ENCODE measurements around the gene IKZF1.

The IKZF1 gene

DNA sequence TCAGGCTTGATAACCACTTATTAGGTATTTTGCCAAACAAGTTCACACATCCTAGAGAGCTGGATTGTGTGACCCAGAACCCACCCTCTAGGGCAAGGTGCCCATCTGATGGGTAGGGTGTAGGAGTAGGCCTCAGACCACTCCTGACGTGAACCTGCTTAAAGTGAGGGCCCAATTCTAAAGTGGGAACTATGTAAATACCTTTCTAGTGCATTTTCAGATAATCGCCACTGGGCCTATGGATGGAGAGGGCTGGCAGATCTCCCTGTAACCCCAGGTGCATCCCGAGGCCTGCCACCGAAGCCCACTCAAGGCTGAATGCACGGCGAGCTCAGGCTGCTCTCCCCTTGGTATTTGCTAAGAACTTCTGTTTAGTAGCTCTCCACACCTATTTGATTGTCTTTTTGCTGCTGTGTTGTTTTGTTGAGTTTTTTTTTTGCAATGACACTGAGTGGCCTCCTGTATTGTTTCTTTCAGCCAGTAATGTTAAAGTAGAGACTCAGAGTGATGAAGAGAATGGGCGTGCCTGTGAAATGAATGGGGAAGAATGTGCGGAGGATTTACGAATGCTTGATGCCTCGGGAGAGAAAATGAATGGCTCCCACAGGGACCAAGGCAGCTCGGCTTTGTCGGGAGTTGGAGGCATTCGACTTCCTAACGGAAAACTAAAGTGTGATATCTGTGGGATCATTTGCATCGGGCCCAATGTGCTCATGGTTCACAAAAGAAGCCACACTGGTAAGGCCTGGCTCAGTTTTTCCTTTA, 71.7 kb downstream of the IKZF1 start:
- no peak for DNase-seq (ENCODE audit: low read depth)

DNA sequence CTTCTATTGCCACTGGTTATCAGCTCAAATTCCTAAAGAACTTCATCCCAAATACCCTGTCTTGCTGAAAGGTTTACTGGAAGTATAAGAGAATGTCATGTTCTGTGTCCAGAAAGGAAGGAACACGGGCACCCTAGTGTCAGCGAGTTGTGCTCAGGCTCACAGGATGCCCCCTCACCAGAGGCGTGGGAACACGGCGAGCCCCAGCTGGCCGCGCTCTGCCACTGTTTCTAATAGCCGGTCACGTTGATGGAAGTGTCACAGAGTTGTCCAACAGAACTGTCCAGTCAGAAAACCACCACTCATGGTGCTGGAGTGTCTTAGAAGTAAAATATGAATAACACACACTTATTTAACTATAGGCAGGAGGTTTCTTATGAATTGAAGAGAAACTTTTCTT, 72.8 kb downstream of the IKZF1 start:
- no peak for DNase-seq (ENCODE audit: low read depth)

DNA sequence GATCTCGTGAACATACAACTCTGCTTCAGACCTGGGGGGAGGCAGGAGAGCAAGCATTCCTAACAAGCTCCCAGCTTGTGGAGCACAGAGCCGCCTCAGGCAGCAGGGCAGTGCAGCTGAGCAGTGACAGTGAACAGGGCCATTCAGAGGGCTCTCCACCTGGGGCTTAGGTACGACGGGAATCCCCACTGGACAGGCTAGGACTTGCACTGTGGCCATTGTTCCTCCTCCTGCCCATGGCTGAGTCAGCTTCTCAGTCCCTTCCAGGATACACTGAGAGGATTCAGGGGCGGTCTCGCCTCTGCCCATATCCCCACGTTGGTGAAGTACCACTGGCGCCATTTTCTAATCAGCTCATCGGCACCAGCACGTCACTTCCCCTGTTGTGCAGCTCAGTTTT, 74.6 kb downstream of the IKZF1 start:
- DNase-seq (ENCODE audit: low read depth), result no peak

DNA sequence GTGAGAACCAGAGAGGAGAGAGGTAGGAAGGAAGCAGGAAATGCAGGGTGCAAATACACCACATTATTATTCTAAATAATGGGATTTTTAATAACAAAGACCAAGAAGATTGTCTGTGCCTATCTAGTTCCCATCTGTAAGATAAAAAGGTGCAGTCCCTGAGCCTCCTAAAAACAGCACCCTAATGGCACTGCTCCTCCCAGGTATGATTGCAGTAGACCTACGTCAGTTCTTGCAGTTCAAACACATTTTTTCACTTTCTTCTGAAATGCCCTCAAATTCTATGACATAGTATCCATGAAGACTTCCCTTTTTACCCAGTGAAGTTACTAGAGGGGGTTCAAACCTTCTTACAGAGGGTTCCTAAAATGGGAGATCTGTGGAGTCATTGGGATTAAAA, 75.0 kb downstream of the IKZF1 start:
- no peak for DNase-seq (ENCODE audit: low read depth)

DNA sequence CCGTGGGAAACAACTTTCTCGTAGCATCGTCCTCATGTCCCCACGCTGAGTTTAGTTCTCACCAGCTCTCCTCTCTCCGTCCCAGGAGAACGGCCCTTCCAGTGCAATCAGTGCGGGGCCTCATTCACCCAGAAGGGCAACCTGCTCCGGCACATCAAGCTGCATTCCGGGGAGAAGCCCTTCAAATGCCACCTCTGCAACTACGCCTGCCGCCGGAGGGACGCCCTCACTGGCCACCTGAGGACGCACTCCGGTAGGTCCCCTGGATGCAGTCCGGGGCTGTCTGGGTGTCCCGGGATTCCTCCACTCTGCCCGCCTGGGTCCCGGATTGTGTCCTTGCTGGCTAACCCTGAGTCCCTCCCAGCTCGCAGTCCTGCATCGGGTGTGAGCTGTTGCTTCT, 77.9 kb downstream of the IKZF1 start:
- no peak for DNase-seq (ENCODE audit: low read depth)

DNA sequence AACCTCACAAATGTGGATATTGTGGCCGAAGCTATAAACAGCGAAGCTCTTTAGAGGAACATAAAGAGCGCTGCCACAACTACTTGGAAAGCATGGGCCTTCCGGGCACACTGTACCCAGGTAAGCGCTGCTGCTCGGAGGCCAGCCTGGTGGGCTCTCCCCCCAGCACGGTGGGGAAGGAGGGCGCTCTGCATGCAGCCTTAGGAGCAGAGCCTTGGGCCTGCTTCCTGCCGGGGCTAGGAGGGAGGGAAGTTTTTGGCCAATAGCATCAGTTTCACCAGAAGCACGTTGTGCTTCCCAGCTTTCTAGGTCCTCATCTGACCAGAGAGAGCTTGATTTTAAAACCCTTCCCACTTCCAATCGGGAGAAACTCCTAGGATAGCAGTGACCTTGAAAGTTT, 82.8 kb downstream of the IKZF1 start:
- DNase-seq (ENCODE audit: low read depth), result no peak

DNA sequence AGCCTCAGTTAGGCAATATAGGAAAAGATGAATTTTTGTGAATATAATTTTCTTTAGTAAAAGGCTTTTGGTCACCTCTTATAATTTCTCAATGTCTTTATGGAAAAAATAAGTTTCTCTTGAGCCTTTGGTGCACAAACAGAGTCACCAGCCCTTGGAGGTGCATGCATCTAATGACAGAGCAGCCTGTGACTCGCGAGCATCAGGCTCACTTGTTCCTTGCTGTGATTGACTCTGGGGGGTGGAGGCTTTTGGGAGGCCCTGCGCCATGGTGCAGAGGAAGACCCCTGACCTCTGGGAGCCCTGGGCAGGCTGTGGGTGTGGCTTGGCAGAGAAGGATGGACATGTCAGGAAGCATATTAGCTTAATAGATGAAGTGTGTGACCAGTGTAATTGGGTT, 85.4 kb downstream of the IKZF1 start:
- DNase-seq (ENCODE audit: low read depth), result no peak

DNA sequence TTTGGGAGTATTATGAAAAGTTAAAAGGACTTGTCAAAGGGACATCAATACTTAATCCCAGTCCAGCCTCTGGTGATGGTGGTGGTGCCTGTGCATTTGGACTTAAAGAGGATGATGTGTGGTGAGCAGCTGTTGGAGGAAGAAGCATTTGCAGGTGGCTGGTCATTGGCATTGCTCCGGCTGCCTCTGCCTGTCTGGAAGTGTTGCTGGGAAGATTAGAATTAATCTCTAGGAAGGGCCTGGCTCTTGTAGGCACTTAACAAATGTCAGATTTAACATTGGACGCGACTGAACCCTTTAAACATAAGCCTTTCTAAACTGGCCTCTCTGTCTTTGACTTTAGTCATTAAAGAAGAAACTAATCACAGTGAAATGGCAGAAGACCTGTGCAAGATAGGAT, 86.9 kb downstream of the IKZF1 start:
- no peak for DNase-seq (ENCODE audit: low read depth)

DNA sequence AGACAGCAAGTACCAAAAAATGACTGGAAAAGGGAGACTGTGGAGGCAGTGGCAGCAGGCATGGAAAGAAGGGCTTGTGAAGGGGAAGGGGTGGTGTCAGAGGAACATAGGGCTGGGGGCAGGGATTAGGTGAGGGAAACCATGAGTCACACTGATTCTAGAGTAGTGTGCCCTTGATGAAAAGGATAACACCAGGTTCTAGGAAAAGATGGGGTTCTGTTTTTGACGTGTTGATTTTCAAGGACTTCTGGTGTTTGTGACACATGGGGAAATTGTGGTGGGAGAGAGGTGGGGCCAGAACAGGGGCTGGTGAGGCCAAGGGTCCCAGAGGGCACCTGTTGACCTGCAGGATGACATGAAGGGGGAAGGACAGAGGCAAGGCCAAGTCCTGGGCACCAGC, 88.6 kb downstream of the IKZF1 start:
- no peak for DNase-seq (ENCODE audit: low read depth)

DNA sequence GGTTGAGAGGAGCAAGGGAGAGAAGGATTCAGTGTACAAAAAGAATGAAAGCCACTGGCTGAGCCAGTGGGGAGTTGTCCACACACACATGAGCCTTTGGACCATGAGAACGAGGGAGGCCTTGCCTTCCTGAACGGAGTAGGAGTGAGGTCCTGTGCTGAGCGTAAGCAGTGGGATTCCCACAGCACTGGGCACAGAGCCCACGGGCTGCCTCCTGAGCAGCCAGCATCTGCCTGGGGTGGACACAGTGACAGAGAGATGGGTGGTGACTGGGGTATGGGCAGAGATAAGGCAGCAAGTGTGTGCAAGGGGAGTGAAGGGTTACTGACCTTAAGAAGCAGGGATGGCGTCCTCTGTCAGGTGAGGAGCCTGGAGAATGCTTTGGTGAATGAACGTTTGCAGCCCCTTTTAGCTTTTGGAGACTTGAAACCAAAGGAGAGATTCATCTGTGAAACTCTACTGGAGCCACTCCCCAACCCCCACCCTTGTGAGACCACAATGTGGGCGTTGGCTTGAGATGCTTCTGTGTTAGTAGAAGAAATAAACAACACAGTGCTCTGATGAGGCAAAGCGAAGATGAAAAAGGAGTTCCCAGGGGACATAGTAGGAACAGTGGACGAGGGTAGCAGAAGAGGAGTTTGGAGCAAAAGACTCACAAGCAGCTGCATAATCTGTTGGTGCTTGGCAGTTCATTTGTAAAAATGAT, 89.2 kb downstream of the IKZF1 start:
- no peak for DNase-seq (ENCODE audit: low read depth)

DNA sequence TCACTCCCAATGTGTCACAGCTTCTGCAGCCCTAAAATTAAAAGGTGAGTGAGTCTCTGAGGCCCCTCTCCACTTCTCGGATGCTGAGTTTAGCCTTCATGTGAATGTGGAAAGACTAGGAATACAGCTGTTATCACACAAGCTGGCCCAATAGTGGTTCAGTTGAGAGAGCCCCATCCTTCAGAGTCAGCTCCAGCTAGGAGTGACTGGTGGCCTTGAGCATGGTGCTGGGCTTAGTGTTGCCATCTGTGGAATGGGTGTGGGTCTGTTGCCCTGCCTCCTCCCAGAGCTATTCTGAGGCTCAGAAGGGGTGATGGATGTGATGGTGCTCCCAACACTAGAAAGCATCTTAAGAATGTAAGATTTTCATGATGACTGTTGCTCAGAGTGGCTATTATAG, 89.8 kb downstream of the IKZF1 start:
- DNase-seq (ENCODE audit: low read depth), result no peak

DNA sequence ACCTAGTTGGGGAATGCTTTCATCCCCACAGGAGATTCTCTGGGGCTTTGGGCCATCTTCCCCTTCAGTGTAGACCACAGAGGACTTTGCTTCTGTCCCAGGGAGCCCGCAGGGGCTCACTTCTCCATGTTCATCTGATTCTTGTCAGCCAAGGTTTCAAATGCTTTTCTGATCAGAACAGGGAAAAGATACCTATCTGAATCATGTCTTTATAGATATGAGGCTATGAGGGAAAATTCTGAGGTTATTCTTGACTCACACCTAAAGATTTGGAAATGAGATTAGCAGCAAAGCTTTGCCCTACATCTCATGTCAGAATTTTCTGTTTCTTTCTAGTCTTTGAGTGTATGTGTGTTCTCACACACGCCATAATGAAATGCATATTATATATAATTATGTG, 92.3 kb downstream of the IKZF1 start:
- DNase-seq (ENCODE audit: low read depth), result no peak

DNA sequence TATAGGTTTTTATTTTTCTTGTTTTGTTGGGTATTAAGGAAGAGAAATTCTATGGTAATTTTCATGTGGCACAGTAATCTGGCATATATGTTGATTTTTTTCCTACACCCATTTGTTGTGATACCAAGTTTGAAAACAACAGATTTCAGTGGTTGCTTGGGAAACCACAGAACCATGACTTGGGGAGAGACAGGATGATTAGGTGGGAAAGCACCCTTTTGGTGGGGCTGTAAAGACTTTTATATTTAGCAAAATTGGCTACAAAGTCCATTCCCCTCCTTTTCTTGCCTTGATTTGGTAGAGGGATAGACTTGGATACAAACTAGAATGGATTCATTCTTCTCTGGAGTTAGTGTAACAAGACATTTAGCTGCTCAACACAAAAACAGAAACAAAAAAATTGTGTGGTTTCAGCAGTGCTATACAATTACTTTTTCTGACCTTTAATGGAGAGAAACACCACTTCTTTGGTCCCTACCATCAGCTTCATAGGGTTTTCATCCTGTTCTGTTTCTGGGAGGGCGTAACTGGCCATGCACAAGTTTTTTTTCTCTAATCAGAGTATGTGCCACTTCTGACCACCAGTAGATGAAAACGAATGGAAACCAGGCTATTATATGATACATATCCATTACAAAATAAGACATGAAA, 92.9 kb downstream of the IKZF1 start:
- no peak for DNase-seq (ENCODE audit: low read depth)

DNA sequence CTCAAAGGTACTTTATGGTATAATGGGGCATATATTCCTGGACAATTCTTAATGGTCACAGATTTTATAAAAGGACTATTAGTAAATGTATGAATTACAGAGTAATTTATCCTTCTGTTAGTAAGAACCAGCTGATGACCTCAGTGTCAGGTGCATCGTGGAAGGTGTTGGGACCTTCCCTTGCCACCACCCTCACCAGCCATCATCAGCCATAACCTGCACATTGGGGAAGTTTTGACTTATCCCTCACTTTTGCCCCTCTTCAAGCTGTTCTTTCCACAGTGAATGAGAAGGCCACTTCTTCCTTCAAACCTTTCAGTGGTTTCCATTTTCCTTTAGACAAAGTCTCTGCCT, 93.4 kb downstream of the IKZF1 start:
- no peak for DNase-seq (ENCODE audit: low read depth)

DNA sequence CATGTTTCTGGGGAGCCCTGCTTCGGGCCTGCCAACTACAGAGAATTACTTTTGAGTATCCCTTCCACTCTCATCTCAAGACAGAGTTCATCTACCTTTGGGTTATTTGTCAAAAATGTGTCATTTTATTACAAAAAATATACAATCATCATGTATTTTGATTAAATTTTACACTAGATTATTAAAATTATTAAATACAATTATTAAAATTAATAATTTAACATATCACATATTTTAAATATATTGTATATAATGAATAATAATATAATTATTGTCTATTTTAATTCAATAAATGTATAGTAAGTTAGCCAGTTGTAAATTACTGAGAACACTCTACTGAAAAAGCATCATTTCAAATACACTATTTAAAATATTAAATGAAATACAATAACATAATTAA, 94.7 kb downstream of the IKZF1 start:
- no peak for DNase-seq (ENCODE audit: low read depth)

DNA sequence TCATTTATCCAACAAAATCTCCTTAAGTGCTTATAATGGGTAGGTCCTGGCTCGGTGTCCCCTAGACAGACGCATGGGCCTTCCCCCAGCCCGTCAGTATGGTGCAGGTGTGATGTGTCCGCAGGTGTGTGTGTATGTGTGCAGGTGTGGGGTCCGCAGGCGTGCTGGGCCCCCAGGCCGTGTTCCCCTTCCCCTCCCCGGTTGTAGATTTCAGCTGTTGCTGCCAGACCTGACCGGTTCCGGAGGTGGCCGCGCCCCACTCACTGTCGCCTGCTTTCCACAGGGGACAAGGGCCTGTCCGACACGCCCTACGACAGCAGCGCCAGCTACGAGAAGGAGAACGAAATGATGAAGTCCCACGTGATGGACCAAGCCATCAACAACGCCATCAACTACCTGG, 95.1 kb downstream of the IKZF1 start:
- DNase-seq (ENCODE audit: low read depth), result no peak

DNA sequence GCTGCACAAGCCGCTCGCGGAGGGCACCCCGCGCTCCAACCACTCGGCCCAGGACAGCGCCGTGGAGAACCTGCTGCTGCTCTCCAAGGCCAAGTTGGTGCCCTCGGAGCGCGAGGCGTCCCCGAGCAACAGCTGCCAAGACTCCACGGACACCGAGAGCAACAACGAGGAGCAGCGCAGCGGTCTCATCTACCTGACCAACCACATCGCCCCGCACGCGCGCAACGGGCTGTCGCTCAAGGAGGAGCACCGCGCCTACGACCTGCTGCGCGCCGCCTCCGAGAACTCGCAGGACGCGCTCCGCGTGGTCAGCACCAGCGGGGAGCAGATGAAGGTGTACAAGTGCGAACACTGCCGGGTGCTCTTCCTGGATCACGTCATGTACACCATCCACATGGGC, 95.6 kb downstream of the IKZF1 start:
- no peak for DNase-seq (ENCODE audit: low read depth)

DNA sequence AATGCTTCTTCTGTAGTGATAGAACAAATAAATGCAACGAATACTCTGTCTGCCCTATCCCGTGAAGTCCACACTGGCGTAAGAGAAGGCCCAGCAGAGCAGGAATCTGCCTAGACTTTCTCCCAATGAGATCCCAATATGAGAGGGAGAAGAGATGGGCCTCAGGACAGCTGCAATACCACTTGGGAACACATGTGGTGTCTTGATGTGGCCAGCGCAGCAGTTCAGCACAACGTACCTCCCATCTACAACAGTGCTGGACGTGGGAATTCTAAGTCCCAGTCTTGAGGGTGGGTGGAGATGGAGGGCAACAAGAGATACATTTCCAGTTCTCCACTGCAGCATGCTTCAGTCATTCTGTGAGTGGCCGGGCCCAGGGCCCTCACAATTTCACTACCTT, 99.9 kb downstream of the IKZF1 start:
- DNase-seq (ENCODE audit: low read depth), result no peak

DNA sequence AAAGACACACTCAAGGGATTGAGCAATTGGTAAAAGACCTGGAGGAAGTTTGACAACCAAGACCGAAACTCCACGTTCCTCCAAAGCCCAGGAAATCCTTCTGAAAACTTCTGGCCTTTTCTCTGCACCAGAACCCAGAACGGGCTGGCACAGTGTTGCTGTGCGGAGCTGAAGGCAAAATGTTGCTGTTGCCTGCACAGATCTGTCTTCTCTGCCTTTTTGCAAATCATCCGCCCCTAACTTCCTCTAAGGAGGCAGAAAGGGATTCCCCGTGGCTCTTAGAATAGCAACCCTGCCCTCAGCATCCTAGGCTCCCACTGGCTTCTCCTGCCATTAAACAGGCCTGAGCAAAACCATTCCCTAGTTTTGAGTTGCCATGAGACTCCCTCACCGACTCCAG, 100.7 kb downstream of the IKZF1 start:
- DNase-seq (ENCODE audit: low read depth), result no peak

DNA sequence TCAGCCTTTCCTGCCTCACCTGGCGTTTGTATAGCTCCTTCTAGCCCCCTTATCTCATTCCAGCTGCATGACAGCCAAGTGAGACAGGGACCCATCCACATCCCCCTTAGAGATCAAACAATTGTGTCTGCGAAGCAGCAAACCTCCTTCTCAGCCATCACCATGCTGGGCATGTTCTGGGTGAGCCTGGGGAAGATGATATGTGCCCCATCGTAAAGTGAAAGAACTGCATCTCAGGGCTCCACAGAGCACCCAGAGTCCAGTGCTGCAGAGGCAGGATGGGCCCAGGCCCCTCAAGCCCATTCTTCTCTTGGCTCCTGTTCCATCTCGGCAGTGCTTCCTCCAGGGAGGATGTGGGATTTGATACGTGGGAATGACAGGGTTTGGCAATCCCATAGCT, 102.4 kb downstream of the IKZF1 start:
- no peak for DNase-seq (ENCODE audit: low read depth)

DNA sequence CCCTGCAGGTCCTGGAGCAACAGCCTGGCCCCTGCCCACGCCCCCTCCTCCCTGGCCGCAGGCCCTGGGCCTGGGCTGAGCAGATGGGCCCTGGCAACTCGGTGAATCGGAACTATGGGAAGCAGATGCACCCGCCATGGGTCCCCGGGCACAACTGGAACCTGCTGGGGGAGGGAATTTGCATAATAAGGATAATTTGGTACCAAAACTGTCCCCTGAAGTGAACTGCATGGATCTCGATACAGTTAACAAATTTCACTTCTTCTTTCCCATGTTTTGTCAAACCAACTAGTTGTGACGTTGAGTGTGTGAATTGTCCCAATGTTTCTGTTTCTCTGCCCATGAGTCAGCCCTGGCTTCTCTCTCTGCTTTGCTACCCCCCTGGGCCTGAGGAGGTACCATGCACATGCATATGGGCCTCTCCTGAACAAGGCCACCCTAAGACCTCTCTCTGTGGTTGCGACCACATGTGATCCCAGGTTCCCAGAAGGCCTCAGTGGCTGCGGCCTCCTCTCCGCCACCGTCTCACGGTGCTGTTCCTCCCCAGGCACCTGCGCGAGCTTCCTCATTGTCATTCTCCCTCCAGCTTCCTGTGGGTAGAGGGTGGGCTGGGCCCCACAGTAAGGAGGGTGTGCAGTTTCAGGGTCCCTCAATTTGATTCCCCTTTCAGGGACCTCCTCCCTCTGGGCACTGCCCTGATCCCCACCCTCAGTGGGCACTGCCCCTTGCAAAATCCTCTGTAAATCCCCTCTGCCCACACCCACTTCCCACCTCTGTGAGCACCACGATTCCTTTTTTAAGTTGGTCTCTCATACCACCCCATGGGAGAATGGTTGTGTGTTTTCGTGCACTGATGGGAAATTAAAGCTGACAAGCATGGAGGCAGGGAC, 105.6 kb downstream of the IKZF1 start:
- DNase-seq (ENCODE audit: low read depth), result no peak

DNA sequence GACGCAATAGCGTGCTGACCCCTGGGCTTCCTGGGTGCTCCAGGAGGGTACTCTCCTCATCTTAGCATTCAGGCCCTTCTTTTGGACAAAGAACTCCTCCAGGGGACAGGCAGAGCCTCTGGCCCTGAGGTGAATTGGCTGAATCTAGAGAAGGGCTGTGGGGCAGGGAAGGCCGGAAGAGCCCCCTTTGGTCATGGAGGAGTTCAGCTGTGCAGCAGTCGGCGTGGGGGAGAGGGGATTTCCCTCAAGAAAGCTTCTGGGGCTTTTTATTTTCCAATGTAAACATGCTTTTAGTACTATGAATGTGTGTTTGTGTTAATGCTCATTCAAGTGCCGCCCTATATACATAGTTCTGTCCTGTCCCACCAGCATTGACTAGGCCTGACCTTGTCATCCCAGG, 106.8 kb downstream of the IKZF1 start:
- DNase-seq (ENCODE audit: low read depth), result no peak

DNA sequence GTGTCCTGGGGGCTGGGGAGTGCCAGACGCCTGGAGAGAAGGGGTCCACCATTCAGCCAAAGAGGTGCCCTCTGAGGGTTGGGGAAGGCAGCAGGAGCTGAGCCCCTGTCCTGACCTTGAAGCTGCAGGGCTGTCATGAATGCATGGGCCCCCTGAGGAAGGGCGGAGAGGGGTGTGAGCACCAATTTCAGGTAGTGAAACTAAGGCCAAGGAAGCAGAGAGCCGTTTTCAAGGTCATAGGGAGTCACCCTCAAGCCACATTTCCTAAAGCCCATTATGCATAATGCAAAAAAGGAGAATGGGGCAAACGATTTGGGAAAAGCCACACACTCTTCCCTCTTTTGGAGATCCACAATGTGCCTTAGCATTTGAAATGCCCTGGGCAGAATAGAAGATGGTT, 108.5 kb downstream of the IKZF1 start:
- DNase-seq (ENCODE audit: low read depth), result no peak
